ENCODE results near the gene CYRIA.

Gene CYRIA

GRCh38 chr2:16629770-16630169, 35.9 kb downstream of the CYRIA start:
- DNase-seq (ENCODE audit: low read depth, low spot score), result no peak

- no peak for DNase-seq (ENCODE audit: low read depth, low spot score)
These were observed 36.6 kb downstream of the CYRIA start for GRCh38 chr2:16629044-16629443.

GRCh38 chr2:16628314-16628713, 37.3 kb downstream of the CYRIA start:
- DNase-seq (ENCODE audit: low read depth, low spot score), result no peak

- DNase-seq (ENCODE audit: low read depth, low spot score), result no peak
These were observed 38.5 kb downstream of the CYRIA start for GRCh38 chr2:16626997-16627605.

DNA sequence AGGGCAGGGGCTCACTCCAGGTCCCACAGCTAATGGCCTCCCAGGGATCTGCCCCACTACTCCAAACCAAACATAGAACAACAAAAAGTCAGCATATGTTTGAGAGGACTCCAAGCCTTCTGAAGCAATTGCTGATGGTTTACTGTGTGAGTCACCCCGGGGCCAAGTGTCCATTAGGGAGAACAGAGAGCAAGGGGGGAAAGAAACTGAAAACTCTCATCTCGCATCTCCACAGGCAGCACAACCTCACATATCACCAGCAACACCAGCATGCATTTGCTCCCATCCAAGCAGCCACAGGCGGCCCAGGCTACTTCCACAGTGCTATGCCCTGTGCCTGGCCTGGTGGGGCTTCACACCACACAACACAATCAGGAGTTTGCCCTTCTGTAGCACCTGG, 39.1 kb downstream of the CYRIA start:
- peak; percentile 76 for DNase-seq (ENCODE audit: low read depth, low spot score)

GRCh38 chr2:16625759-16626158, 39.9 kb downstream of the CYRIA start:
- DNase-seq (ENCODE audit: low read depth, low spot score), result no peak

GRCh38 chr2:16625201-16625729, 40.4 kb downstream of the CYRIA start:
- no peak for DNase-seq (ENCODE audit: low read depth, low spot score)

DNA sequence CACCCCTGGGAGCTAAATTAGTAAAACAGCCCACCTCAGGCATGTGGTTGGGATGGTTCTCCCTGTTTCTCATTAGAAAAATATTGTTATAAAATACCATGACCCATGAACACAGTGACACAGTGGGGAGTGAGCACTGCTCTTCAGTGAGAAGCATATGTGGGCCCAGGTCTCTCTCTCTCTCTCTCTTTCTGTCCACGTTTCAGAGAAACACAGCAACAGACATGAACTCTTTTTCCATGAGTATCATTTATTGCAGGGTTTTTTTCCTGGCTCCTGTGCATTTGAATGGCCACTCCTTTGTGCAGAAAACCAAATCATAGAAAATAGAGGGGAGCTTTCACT, 41.2 kb downstream of the CYRIA start:
- no peak for DNase-seq (ENCODE audit: low read depth, low spot score)

DNA sequence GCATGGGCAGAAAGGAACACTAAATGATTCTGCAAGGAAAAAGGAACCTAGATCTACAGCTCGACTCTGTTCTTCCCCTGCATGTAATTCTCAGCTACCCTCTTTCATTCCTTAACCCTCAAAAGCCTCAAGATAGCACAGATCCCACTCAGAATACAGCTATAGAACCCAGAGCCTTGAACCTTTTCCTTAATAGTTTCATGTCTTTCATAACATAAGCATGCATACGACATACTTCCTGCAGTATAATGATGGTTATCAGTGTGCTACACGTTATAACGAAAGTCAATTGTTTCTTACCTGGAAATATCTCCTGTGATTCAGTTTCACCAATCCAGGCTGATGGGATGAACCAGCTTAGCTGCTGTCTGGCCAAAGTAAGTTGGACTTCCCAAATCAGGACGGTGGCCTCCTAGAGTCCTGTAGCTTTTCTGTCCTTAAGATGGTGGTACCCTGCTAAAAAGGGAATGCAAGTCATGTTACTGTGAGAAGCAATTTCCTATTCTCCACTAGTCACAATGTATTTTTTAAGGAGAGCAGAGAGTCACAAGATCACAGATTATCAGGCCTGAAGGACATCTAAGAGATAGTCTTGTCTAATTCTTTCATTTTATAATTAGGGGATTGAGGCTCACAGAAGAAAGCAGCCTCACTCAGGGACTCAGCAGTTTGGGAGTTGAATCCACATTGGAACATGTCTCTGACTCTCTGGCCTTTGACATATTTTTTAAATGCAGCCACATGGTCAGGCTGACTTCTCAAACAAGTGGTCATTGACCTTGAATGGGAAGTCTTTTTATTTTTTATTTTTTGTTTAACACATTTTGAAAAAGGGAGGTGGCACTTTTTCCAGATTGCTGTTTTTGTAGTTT, 41.8 kb downstream of the CYRIA start:
- DNase-seq (ENCODE audit: low read depth, low spot score), result no peak

- DNase-seq (ENCODE audit: low read depth, low spot score), result peak; percentile 90
These were observed 42.6 kb downstream of the CYRIA start for GRCh38 chr2:16623031-16623430.

- DNase-seq (ENCODE audit: low read depth, low spot score), result peak; percentile 22
These were observed 43.1 kb downstream of the CYRIA start for GRCh38 chr2:16622399-16622968.

GRCh38 chr2:16621316-16621715, 44.3 kb downstream of the CYRIA start:
- no peak for DNase-seq (ENCODE audit: low read depth, low spot score)

GRCh38 chr2:16620590-16620989, 45.0 kb downstream of the CYRIA start:
- no peak for DNase-seq (ENCODE audit: low read depth, low spot score)

GRCh38 chr2:16619576-16620245, 45.9 kb downstream of the CYRIA start:
- DNase-seq (ENCODE audit: low read depth, low spot score), result no peak

DNA sequence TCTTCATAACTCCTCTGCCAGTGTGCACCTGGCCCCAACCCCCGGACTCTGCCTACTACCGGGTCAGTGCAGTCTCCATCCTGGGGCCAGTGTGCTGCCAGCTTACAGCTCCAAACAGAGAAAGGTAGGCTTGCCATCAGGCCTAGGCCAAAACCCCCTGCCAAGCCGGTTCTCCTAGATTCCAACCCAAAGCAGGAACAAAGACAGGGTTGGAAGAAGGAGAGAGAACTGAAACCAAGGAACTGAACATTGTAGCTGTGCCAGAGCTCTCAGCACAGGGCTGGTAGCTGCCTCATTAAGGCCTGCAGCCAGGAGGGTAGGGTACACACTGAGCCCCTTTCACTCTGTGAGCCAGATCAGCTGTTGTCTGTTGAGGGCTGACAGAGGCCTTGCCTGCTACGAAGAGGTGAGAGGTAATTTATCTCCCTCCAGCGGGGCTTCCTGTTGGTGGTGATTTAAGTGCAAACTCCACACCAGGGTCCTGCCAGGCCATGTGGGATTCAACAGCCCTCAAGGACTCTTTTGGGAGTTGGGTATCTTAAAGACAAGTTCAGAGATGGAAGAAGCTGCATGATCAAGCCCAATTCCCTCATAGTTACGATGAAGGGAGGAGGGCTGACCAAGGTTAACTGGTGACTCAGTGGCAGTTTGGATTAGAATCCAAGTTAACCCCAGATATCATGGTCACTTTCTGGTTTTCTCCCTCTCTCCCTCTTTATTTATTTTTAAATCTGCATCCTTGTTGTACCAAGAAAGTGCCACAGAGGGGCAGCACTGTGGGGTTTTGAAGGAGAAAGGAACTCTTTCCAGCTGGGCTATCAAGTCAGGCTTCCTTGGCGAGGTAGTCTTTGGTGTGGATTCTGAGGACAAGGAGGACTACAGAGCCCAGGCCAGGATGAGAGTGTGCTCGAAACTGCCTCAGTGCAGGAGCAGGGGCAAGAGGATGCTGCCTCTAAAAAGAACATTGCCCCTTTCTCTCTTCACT, 48.1 kb downstream of the CYRIA start:
- DNase-seq (ENCODE audit: low read depth, low spot score), result peak; percentile 51
